CD14-positive monocyte (primary cell): ENCODE results near the gene FCN2. TPM values are rescaled to one million over a fixed set of nuclear protein-coding genes. Genes with fewer than 3 reads are reported as not detected.

Experiments
- DNase-seq, 3 donors: peaks; one replicate each; pipeline ENCODE4 v3.0.0-alpha.2; 2011 to 2022
- H2AFZ ChIP-seq: 2 replicates; pipeline ENCODE4 v1.6.0; 2012; ENCODE audit warnings: mild to moderate bottlenecking, low read depth, low read length, inconsistent platforms; ENCODE audit not compliant: insufficient read depth, poor library complexity, severe bottlenecking
- H3K27ac ChIP-seq, 2 donors: 1 replicate in 1 of 2; 2 replicates in 1 of 2; pipeline ENCODE4 v1.5.1; 2012 to 2013; ENCODE audit warnings: low read length in 2 of 2, control low read depth in 1 of 2, inconsistent platforms in 1 of 2, low read depth in 1 of 2, mild to moderate bottlenecking in 1 of 2
- H3K27me3 ChIP-seq, 2 donors: one replicate each; pipeline versions ENCODE4 v1.6.0 to v1.6.1; 2011 to 2013; ENCODE audit warnings: low read length in 2 of 2; ENCODE audit not compliant: control insufficient read depth in 2 of 2, insufficient read depth in 2 of 2
- H3K36me3 ChIP-seq, 2 donors: replicated peaks in 1 of 2; 1 replicate in 1 of 2; 2 replicates in 1 of 2; pipeline versions ENCODE4 v1.5.1 to v1.6.1; 2012 to 2013; ENCODE audit warnings: low read length in 2 of 2, control low read depth in 1 of 2, inconsistent platforms in 1 of 2, mild to moderate bottlenecking in 1 of 2; ENCODE audit not compliant: insufficient read depth in 2 of 2, control insufficient read depth in 1 of 2
- H3K4me1 ChIP-seq, 2 donors: 1 replicate in 1 of 2; 2 replicates in 1 of 2; pipeline versions ENCODE4 v1.5.1 to v1.6.1; 2012 to 2013; ENCODE audit warnings: low read length in 2 of 2, control low read depth in 1 of 2, inconsistent platforms in 1 of 2, mild to moderate bottlenecking in 1 of 2, moderate library complexity in 1 of 2; ENCODE audit not compliant: insufficient read depth in 2 of 2, control insufficient read depth in 1 of 2
- H3K4me2 ChIP-seq: replicated peaks from 2 replicates; pipeline ENCODE3; 2012; ENCODE audit warnings: low read length, moderate library complexity, mild to moderate bottlenecking; ENCODE audit not compliant: poor library complexity, severe bottlenecking; ENCODE audit errors: extremely low read depth
- H3K4me3 ChIP-seq, 3 experiments: fragments of 200-600 bp in 1 of 3; sonication (generic) in 1 of 3; replicated peaks in 1 of 3; 1 replicate in 2 of 3; 2 replicates in 1 of 3; pipeline ENCODE4 v1.5.1; 2011 to 2013; ENCODE audit warnings: low read length in 3 of 3, mild to moderate bottlenecking in 3 of 3, control low read depth in 2 of 3, low read depth in 2 of 3, inconsistent platforms in 1 of 3, moderate library complexity in 1 of 3
- H3K79me2 ChIP-seq: 2 replicates; pipeline ENCODE4 v1.6.0; 2012; ENCODE audit warnings: mild to moderate bottlenecking, control low read depth, inconsistent platforms, low read length, moderate library complexity; ENCODE audit not compliant: insufficient read depth
- H3K9ac ChIP-seq: 2 replicates; pipeline ENCODE4 v1.6.0; 2017; ENCODE audit warnings: low read length, mild to moderate bottlenecking; ENCODE audit not compliant: insufficient read depth, poor library complexity, severe bottlenecking
- H3K9me3 ChIP-seq, 2 donors: replicated peaks in 1 of 2; 1 replicate in 1 of 2; 2 replicates in 1 of 2; pipeline versions ENCODE4 v1.5.1 to v1.6.1; 2012 to 2013; ENCODE audit warnings: low read length in 2 of 2, control low read depth in 1 of 2; ENCODE audit not compliant: control insufficient read depth in 1 of 2, insufficient read depth in 1 of 2
- H4K20me1 ChIP-seq: 2 replicates; pipeline ENCODE4 v1.6.0; 2012; ENCODE audit warnings: mild to moderate bottlenecking, low read length, control low read depth, moderate library complexity; ENCODE audit not compliant: insufficient read depth
- H3K27ac Mint-ChIP-seq, 7 donors: one replicate each; pipeline ENCODE4 v1.8.0; 2020; ENCODE audit warnings: mild to moderate bottlenecking in 7 of 7, mixed read lengths in 7 of 7, moderate library complexity in 6 of 7, inconsistent platforms in 2 of 7
- H3K27me3 Mint-ChIP-seq, 3 donors: one replicate each; pipeline ENCODE4 v1.8.0; 2021 to 2022; ENCODE audit warnings: low read depth in 3 of 3, mild to moderate bottlenecking in 3 of 3, mixed read lengths in 3 of 3, moderate library complexity in 3 of 3, inconsistent platforms in 1 of 3
- H3K36me3 Mint-ChIP-seq, 2 donors: one replicate each; pipeline ENCODE4 v1.8.0; 2020; ENCODE audit warnings: mixed read lengths in 2 of 2, inconsistent platforms in 1 of 2, mild to moderate bottlenecking in 1 of 2
- H3K4me1 Mint-ChIP-seq: one replicate; pipeline ENCODE4 v1.8.0; 2020; ENCODE audit warnings: mild to moderate bottlenecking, mixed read lengths
- H3K4me3 Mint-ChIP-seq, 2 donors: one replicate each; pipeline ENCODE4 v1.8.0; 2020; ENCODE audit warnings: mild to moderate bottlenecking in 2 of 2, mixed read lengths in 2 of 2, moderate library complexity in 1 of 2
- H3K9me3 Mint-ChIP-seq, 7 donors: one replicate each; pipeline ENCODE4 v1.8.0; 2020 to 2022; ENCODE audit warnings: mixed read lengths in 7 of 7, mild to moderate bottlenecking in 6 of 7, moderate library complexity in 6 of 7, inconsistent platforms in 2 of 7
- CTCF ChIP-seq: fragments of 200-600 bp; IDR thresholded peaks from one replicate; pipeline ENCODE4 v1.8.0; 2022; ENCODE audit warnings: antibody characterized with exemption, mild to moderate bottlenecking
- WGBS: methylation state at CpG from one replicate; pipeline ENCODE4 v1.1.5; 2013; ENCODE audit warnings: missing lambda C conversion rate; ENCODE audit not compliant: insufficient coverage; 5-methylcytosine and 5-hydroxymethylcytosine counted together
- intact Hi-C, 2 donors: fragments of 100-400 bp; cut with micrococcal nuclease; formaldehyde crosslinking; loops; one replicate each; pipeline versions ENCODE4 v1.15.0 to v1.15.1; 2023
- polyA plus RNA-seq, 3 donors: library from polyadenylated mRNA; depleted of rRNA in 1 of 3; unstranded in 2 of 3; stranded (reverse) in 1 of 3; fragments of 300-500 nt in 2 of 3; fragments of >200 nt in 1 of 3; fragmentation: Illumina TruSeq in 2 of 3; gene quantifications; 1 replicate in 2 of 3; 2 replicates in 1 of 3; pipeline ENCODE4 v1.2.3, GENCODE V29; 2012 to 2021

The FCN2 gene
- polyA plus RNA-seq, 3 donors, result not detected

- Histone ChIP-seq H3K79me2 (no peaks in the 10 kb centered on the region), H3K36me3 (no peaks in the 10 kb centered on the region), H3K9me3 (peaks cover 11 to 29% of the 10 kb centered on the region in 2 donors), H3K27ac (no peak overlapping the region), H3K9ac (no peak overlapping the region), H4K20me1 (no peaks in the 10 kb centered on the region), H3K27me3 (no peaks in the 10 kb centered on the region), H3K4me2 (no peak overlapping the region), H3K4me1 (no peaks in the 10 kb centered on the region), H2AFZ (no peak overlapping the region), H3K4me3 (no peak overlapping the region)
- Mint-ChIP-seq H3K9me3 (peaks cover 3 to 26% (median 17%) of the 10 kb centered on the region in 7 donors), H3K4me1 (peaks cover 1% of the 10 kb centered on the region), H3K36me3 (no peaks in the 10 kb centered on the region), H3K4me3 (no peak overlapping the region), H3K27me3 (peaks cover 2 to 11% (median 3%) of the 10 kb centered on the region in 3 donors), H3K27ac (no peak overlapping the region)
- TF ChIP-seq CTCF, result no peak
- 89% methylated on average over 8 of the region's 9 CpGs for WGBS
- intact Hi-C loops, result no loop called here
- DNase-seq, result no peak
Measured at GRCh38 chr9:134850611-134851010, 30.0 kb upstream of the FCN2 start.

- H3K27ac Mint-ChIP-seq, result no peak overlapping the region
Measured at GRCh38 chr9:134851020-134851419, 29.6 kb upstream of the FCN2 start.

More at GRCh38 chr9:134851020-134851419, 29.6 kb upstream of the FCN2 start:
- DNase-seq, result no peak
- no peaks in the 10 kb centered on the region for H3K79me2 ChIP-seq
- intact Hi-C loops, result no loop called here
- H3K36me3 Mint-ChIP-seq, result no peaks in the 10 kb centered on the region
- no peaks in the 10 kb centered on the region for H4K20me1 ChIP-seq
- H3K4me2 ChIP-seq, result no peak overlapping the region
- no peak overlapping the region for H3K4me3 ChIP-seq
- H3K27ac ChIP-seq, result no peak overlapping the region
- H3K9me3 Mint-ChIP-seq, result peaks cover 3 to 26% (median 17%) of the 10 kb centered on the region in 7 donors
- H3K4me1 Mint-ChIP-seq, result peaks cover 1% of the 10 kb centered on the region
- peaks cover 2 to 11% (median 3%) of the 10 kb centered on the region in 3 donors for H3K27me3 Mint-ChIP-seq
- H3K36me3 ChIP-seq, result no peaks in the 10 kb centered on the region
- peaks cover 11 to 29% of the 10 kb centered on the region in 2 donors for H3K9me3 ChIP-seq
- no peak for TF ChIP-seq CTCF
- no peak overlapping the region for H3K4me3 Mint-ChIP-seq
- H2AFZ ChIP-seq, result no peak overlapping the region
- no peaks in the 10 kb centered on the region for H3K27me3 ChIP-seq
- no peaks in the 10 kb centered on the region for H3K4me1 ChIP-seq
- 47% methylated on average over 4 of the region's 12 CpGs for WGBS
- no peak overlapping the region for H3K9ac ChIP-seq
